Prostate gland (tissue), 2 donors: ENCODE measurements around the gene WDR91. TPM values are rescaled to one million over a fixed set of nuclear protein-coding genes. Genes with fewer than 3 reads are reported as not detected.
A peak's percentile ranks its signal among the peaks of the same experiment; 100 is the strongest.

Experiments used
- DNase-seq: peaks from one replicate; pipeline ENCODE4 v3.0.0-alpha.2; 2019; ENCODE audit warnings: low spot score
- H3K27ac ChIP-seq, 2 donors: fragments of 200-600 bp; sonication (generic); 2 replicates each; pipeline ENCODE4 v1.5.1; 2017 to 2019
- H3K27me3 ChIP-seq: fragments of 200-600 bp; sonication (generic); replicated peaks from 2 replicates; pipeline ENCODE4 v1.5.1; 2019; ENCODE audit not compliant: insufficient read depth
- H3K36me3 ChIP-seq, 2 donors: fragments of 200-600 bp; sonication (generic); 1 replicate in 1 of 2; 2 replicates in 1 of 2; pipeline versions ENCODE4 v1.5.1 to v1.8.1; 2017 to 2019
- H3K4me1 ChIP-seq: fragments of 200-600 bp; sonication (generic); replicated peaks from 2 replicates; pipeline ENCODE4 v1.5.1; 2019
- H3K4me3 ChIP-seq, 2 donors: fragments of 200-600 bp; sonication (generic); 2 replicates each; pipeline ENCODE4 v1.5.1; 2017 to 2019
- H3K9me3 ChIP-seq: fragments of 200-600 bp; sonication (generic); 2 replicates; pipeline ENCODE4 v1.5.1; 2017
- CTCF ChIP-seq, 4 experiments: fragments of 200-600 bp in 2 of 4; fragments of 450-650 bp in 2 of 4; sonication (generic) in 2 of 4; IDR thresholded peaks; 1 replicate in 3 of 4; 2 replicates in 1 of 4; pipeline ENCODE4 v1.5.1; 2016 to 2019; ENCODE audit warnings: antibody characterized with exemption in 4 of 4, mild to moderate bottlenecking in 2 of 4, moderate library complexity in 2 of 4
- POLR2A ChIP-seq: fragments of 450-650 bp; IDR thresholded peaks from one replicate; pipeline ENCODE4 v1.6.1; 2016; ENCODE audit warnings: antibody characterized with exemption, mild to moderate bottlenecking
- POLR2AphosphoS5 ChIP-seq: sonication (generic); formaldehyde crosslinking; IDR thresholded peaks from one replicate; pipeline ENCODE4 v1.6.1; 2017; ENCODE audit warnings: antibody characterized with exemption
- WGBS: methylation state at CpG from one replicate; pipeline ENCODE4 v1.1.5; 2018; 5-methylcytosine and 5-hydroxymethylcytosine counted together
- intact Hi-C: fragments of 100-400 bp; cut with DNase I; formaldehyde crosslinking; loops from one replicate; pipeline ENCODE4 v1.14.2; 2022
- total RNA-seq, 2 donors: library from RNA; depleted of rRNA; stranded (reverse); fragments of >200 nt; gene quantifications; one replicate each; pipeline ENCODE4 v1.1.0, GENCODE V29; 2016

WDR91 gene
- total RNA-seq, 2 donors from 2014 or later = 13.6 to 49.1 TPM

GRCh38 chr7:135160098-135160857, 51.0 kb downstream of the WDR91 start:
- Histone ChIP-seq H3K4me3 (no peak overlapping the region), H3K9me3 (no peaks in the 10 kb centered on the region), H3K36me3 (no peaks in the 10 kb centered on the region), H3K27ac (peak overlapping the region; percentile 10 to 32), H3K4me1 (no peaks in the 10 kb centered on the region), H3K27me3 (no peaks in the 10 kb centered on the region)
- intact Hi-C loops = no loop called here
- DNase-seq = no peak
- WGBS = 78% methylated on average over 5 of the region's 5 CpGs
- TF ChIP-seq POLR2AphosphoS5 (peak; percentile 44), CTCF (IDR thresholded peaks at IDR 0.05) (no peak)

DNA sequence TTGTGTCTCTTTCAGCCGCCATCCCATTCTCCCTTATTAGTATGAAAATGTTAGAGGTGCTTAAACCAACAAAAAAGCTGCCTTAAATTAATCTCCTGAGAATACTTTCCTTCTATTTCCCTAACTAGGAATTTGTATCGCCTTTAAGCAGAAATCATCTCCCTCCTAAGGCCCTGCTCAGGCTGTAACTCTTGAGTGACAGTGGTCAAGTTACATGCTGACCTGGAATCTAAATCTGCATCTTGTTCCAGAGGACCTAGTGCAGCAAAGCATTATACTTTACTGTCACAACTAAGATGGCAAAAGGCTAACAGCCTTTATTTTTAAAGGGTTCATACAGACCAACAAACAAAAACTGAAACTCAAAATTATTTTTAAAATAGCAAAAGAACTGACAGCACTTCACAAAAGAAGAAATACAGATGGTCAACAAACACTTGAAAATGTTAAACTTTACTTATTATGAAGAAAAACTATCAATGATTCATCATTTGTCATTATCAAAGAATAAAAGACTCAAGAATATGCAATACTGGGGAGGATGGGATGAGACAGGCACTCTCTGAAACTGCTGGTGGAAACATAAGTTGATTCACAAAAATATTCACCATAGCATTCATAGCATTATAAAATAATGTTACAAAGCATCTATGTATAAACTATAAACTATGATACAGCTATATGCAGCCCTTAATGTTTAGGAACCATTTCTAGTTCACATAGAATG, 51.8 kb downstream of the WDR91 start:
- peak overlapping the region; percentile 10 to 32 for H3K27ac ChIP-seq
- DNase-seq = no peak
- no peaks in the 10 kb centered on the region for H3K4me1 ChIP-seq
- H3K36me3 ChIP-seq = no peaks in the 10 kb centered on the region
- 96% methylated on average over 2 of the region's 2 CpGs for WGBS
- intact Hi-C loops = no loop called here
- TF ChIP-seq POLR2AphosphoS5 = no peak
- no peak for TF ChIP-seq CTCF (IDR thresholded peaks at IDR 0.05)
- no peak for TF ChIP-seq POLR2A
- no peaks in the 10 kb centered on the region for H3K9me3 ChIP-seq
- no peaks in the 10 kb centered on the region for H3K27me3 ChIP-seq
- H3K4me3 ChIP-seq = no peak overlapping the region

- H3K27me3 ChIP-seq = no peaks in the 10 kb centered on the region
- no peak overlapping the region for H3K27ac ChIP-seq
- WGBS = 87% methylated on average over 6 of the region's 6 CpGs
- no peak for TF ChIP-seq CTCF (IDR thresholded peaks at IDR 0.05)
- TF ChIP-seq POLR2A = no peak
- TF ChIP-seq POLR2AphosphoS5 = no peak
- no peaks in the 10 kb centered on the region for H3K9me3 ChIP-seq
- intact Hi-C loops = no loop called here
- no peaks in the 10 kb centered on the region for H3K36me3 ChIP-seq
- H3K4me3 ChIP-seq = no peak overlapping the region
- no peak for DNase-seq
- H3K4me1 ChIP-seq = no peaks in the 10 kb centered on the region
Measured at GRCh38 chr7:135158874-135159273, 52.5 kb downstream of the WDR91 start.

DNA sequence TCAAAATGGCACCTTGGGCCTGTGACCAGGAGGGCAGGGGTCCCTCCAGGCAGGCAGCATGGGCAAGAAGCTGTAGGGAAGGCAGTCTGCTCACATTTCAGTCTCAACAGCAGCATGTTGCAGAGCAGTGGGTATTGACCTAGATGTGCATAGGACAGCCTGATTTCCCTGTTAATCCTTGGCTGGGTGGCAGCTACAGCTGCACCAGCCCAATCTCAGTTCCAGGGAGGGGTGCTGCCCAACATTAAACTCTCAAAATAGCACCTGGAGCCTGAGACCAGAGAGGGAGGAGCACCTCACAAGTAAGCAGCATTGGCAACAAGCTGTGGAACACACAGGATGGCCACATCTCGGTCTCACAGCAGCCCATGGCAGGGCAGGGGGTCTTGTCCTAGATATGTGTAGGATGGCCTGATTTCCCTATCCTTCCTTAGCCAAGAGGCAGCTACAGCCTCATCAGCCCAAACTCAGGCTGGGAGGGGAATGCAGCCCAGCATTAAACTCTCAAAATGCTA, 53.1 kb downstream of the WDR91 start:
- intact Hi-C loops = no loop called here
- Histone ChIP-seq H3K36me3 (no peaks in the 10 kb centered on the region), H3K9me3 (no peaks in the 10 kb centered on the region), H3K4me3 (no peak overlapping the region), H3K4me1 (no peaks in the 10 kb centered on the region), H3K27ac (no peak overlapping the region), H3K27me3 (no peaks in the 10 kb centered on the region)
- 100% methylated on average over 1 of the region's 1 CpG for WGBS
- no peak for DNase-seq
- TF ChIP-seq CTCF (IDR thresholded peaks at IDR 0.05) = no peak
- no peak for TF ChIP-seq POLR2A
- no peak for TF ChIP-seq POLR2AphosphoS5
